ENCODE results near the gene ZNF527.
"Not testable (repeated sequence)": the region's sequence is repeated elsewhere in the genome, so short reads cannot be mapped to it uniquely, and the experiment has no call there.

Gene ZNF527

DNA sequence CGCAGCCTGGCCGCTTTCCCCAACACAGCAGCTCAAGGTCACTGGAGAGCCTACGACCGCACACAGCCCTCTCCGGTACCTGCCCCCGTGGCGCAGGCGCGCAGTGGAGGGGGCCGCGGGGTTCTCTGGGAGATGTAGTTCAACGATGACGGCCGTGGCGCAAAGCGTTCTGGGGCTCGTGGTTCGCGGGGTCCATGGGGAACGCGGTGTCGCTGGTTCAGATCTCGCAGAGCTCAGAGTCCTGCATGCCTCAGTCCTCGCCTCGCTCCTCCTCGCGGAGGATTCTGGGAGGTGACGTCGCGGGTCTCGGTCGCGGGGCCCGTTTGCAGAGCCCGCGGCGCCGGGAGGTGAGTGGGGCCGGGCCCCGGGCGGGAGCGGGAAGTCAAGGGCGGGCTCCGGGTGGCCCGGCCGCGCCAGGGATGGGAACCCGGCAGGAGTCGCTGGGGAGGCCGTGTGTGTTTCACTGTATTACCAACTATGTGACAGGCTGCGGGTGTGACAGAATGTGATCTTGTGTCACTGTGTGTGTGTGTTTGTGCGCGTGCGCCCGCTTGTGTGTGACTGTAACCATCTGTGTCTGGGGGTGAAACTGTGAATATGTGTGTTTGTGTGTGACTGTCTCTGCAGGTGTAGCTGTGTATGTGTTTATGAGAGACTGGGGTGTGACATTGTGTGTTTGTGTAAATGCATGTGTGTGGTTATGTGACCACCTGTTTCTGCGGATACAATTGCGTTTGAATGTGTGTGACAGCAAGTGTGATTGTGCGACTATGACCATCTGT is at the start of gene ZNF527:
Gene ZNF527, plus strand, starts transcription at position 220 of the 782 bp plus-strand sequence. CDS start 3,100 bp downstream, outside the sequence.
- DNase-seq = peak; percentile 96

DNA sequence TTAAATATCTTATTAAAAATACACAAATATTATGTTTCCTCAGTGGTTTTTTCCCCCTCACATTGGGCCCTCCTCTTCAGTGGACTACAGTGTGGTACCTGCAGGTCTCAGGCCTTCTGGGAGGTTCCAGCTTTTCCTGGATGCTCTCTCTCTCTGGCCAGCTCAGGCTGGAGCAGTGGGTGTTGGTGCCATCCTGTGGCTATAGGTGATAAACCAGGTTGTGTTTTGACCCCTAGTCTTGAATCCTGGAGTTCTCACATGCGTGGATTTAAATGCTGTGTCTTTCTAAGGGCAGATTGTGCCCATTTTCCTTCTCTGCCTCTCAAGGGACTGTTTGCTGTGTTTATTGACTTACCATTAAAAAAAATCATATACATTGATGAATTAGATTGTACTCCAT is 41.2 kb upstream of the ZNF527 start:
- DNase-seq = no peak

DNA sequence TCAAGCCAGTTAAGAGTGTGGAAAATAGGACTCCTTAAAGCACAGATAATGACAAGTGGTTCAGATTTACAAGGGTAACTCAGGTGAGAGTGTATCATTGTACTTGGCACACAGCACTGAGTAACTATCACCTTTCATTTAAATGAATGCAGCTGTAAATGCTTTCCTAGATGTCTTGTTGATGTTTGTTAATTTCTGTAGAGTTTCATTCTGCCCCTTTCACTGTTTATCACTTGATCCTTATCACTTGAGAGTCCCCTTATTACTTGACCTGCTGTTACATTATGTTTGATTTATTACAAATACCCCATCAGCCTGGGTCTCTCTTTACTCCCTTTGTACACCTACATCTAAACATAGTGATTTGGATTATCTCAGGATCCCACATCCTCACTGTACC is 38.1 kb upstream of the ZNF527 start:
- no peak for DNase-seq

DNA sequence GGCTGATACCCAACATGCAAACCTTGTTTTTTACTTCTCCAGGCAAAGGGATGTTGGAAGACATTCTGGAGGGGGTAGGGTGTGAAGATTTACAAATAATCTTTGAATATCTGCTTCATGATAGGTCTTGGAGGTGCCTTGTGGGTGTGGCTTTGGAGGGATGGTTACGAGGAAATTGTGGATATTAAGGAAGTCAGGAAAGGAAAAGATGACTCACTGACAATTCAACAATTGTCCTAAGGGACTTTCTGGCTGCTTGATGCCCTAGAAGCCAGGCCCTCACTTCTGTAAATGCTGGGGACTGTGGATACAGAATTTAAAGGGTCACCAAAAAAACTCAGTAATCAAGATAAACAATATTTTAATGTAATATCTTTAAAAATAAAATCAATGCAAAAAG is 37.4 kb upstream of the ZNF527 start:
- DNase-seq = no peak

DNA sequence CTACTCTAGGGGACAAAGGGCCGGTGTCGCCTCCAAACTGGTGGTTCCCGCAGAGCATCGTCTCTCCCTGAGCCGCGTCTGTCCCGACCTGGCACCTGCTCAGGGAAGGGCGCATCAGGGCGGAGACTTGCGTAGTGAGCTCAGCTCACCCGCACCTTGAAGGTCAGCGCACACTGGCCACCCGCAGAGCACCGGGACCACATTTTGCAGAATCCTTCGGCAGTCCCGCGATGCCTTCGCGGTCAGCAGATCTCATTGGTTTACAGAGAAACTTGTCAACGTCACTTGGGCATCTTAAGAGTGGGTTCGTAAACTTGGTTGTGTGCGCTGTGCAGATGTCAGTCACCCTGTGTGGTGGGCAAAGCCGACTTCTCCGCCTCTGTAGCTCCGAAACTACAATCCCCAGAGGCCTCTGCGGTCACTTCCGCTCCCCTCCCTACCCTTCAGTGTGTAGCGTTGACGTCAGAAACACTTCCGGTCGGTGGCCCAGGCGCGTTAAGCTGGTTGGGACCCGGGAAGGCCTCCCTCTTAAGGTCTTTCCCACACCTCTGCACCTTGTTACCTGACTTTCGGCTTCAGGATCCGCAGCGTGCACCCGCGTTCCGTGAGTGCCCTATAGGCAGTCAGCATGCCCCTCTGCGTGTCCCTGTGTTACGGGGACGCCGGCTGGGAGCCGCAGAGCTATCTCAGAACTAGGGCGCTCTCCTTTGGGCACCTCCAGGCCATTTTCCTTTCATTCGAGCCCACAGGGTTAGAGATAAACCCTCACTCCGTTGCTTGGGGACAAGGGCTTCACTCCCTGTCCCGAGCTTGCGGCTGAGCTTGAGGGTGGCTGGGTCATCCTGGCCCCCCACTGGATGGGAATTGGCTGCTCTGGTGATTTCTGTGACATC is 36.5 kb upstream of the ZNF527 start:
- peak; percentile 82 to 85 for DNase-seq

DNA sequence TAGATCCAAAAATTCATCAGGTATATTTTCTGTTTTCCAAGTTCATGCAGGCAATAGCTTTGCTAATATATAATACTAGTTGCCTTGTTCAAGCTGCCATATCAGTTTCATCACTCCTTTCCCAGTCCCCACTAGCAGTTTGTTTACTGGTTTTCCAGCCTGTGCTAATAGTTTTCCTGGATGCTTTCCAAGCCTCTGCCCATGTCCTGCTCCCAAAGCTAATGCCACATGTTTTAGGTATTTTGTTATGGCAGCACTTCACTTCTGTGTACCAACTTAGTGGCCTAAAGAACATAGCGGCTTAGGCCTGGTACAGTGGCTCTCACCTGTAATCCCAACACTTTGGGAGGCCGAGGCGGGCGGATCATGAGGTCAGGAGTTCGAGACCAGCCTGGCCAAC is 28.1 kb upstream of the ZNF527 start:
- DNase-seq = no peak

DNA sequence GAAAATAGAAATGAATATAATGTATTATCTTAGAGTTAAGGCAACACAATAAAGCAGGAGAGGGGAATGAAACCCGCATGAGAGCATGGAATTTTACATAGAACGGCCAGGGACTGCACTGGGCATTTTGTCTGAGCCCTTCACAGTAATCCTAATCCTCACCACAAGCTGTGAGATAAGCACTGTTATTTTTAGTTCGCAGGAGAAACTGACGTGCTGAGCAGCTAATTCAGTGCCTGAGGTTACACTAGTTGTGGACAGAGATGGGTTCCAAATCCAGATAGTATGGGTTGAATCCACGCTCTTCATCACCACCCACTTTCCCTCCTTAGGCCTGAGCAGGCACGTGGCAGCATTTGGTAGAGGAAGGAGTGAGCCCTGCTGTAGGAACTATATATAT is 24.8 kb upstream of the ZNF527 start:
- no peak for DNase-seq

DNA sequence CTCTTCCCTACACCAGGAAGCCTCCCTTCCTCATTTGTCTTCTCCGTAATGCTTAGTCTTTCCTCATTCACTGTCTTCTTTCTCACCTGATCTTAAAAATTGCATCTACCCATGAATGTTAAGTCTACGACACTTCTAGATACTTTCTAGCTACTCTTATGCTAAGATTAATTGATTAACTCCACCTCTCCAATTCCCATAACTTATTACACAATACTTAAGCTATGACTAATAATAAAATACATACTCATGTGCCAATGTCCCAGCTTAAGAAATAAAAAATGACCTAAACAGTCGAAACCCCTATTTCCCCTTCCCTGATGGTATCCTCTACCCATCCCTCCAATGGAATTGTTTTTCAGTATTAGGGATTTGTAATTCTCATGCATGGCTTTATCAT is 22.8 kb upstream of the ZNF527 start:
- DNase-seq = no peak

DNA sequence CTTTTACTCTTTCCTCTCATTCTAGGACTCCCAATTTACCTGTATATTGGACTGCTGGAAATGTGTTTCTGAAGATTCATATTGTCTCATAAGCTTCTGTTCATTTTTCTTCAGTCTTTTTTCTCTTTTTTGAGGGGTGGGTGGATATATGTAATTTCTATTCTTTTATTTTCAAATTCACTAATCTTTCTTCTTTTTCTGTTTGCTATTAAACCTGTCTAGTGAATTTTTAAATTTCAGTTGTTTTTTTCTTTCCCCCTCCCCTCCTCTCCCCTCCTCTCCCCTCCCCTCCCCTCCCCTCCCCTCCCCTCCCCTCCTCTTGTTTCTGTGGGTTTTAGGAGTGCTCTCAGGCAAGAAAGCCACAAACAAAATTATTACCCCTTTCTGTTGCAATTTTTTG is 16.9 kb upstream of the ZNF527 start:
- DNase-seq = no peak

DNA sequence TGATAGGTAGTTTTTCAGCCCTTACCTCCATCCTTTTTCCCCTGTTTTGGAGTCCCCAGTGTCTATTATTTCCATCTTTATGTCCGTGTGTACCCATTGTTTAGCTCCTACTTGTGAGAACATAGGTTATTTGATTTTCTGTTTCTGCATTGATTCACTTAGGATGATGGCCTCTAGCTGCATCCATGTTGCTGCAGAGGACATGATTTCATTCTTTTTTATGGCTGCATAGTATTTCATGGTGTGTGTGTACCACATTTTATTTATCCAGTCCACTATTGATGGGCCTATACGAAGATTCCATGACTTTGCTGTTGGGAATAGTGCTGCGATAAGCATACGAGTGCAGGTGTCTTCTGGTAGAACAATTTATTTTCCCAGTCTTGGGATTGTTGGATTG is 15.0 kb upstream of the ZNF527 start:
- DNase-seq = no peak

DNA sequence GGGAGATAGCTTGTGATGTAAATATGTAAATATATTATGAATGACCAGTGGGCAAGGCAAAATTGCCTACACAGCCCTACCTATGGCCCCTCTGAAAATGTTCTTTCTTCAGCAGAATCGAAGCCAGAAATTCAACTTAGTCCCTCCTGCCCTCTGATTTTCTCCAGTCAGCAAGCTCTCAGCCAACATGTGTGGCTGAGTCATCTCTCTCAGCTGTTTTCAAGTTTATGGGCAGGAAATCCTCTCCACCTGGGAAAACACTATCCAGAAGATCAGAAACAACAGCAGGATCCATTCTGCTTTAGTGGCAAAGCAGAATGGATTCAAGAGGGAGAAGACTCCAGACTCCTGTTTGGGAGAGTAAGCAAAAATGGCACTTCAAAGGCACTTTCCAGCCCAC is 8.9 kb upstream of the ZNF527 start:
- no peak for DNase-seq

DNA sequence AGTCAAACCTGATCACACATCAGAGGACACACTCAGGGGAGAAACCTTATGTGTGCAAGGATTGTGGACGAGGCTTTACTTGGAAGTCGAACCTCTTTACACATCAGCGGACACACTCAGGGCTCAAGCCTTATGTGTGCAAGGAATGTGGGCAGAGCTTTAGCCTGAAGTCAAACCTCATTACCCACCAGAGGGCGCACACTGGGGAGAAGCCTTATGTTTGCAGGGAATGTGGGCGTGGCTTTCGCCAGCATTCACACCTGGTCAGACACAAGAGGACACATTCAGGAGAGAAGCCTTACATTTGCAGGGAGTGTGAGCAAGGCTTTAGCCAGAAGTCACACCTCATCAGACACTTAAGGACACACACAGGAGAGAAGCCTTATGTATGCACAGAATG is 8.2 kb upstream of the ZNF527 start:
- DNase-seq = peak in 1 of 2 experiments; percentile 24

DNA sequence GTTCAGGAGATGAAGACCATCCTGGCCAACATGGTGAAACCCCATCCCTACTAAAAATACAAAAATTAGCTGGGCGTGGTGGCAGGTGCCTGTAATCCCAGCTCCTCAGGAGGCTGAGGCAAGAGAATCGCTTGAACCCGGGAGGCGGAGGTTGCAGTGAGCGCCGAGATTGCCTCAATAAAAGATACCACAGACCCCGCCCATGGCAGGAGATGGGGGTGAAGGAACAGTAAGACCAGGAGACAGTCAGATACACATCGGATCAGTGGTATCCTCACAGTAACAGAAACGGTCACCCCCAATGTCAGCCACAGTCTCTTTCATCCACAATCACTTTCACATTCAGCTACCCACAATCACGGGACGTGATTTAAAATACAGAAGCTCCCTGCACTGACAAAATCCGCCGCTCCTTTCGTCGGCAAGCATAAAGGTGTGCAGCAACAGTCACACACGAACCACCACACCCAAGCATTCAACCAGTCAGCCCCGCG is 466 bp upstream of the ZNF527 start:
- not testable (repeated sequence) for DNase-seq

DNA sequence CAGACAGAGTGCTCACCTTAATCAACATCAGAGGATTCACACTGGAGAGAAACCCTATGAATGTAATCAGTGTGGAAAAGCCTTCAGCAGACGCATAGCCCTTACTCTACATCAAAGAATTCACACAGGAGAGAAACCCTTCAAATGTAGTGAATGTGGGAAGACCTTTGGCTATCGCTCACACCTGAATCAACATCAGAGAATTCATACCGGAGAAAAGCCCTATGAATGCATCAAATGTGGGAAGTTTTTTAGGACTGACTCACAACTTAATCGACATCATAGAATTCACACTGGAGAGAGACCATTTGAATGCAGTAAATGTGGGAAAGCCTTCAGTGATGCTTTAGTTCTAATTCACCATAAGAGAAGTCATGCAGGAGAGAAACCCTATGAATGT is 18.3 kb downstream of the ZNF527 start:
- no peak for DNase-seq

DNA sequence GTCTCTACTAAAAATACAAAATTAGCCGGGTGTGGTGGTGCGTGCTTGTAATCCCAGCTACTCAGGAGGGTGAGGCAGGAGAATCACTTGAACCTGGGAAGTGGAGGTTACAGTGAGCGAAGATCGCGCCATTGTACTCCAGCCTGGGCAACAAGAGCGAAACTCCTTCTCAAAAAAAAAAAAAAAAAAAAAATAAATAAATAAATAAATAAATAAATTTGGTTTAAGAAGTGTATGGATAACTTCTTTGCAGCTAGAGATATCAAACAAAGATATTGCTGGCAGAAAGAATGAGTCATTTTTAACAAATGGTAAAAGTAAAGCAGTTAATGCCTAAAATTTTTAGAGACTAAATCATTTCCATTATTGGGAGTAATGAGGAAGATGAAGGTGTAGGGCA is 20.5 kb downstream of the ZNF527 start:
- not testable (repeated sequence) for DNase-seq

DNA sequence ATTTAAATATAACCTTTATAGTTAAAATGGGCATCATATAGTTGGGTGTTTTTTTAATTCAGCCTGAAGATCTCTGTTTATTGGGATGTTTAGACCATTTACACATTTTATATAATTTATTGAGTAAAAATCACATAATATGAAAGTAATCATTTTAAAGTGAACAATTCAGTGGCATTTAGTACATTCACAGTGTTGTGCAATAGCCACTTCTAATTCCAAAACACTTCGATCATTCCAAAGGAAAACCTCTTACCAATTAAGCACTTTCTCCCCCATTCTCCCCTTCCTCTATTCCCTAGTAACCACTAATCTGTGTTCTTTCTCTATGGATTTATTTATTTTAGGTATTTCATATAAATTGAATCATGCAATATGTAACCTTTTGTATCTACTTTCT is 30.2 kb downstream of the ZNF527 start:
- DNase-seq = no peak

DNA sequence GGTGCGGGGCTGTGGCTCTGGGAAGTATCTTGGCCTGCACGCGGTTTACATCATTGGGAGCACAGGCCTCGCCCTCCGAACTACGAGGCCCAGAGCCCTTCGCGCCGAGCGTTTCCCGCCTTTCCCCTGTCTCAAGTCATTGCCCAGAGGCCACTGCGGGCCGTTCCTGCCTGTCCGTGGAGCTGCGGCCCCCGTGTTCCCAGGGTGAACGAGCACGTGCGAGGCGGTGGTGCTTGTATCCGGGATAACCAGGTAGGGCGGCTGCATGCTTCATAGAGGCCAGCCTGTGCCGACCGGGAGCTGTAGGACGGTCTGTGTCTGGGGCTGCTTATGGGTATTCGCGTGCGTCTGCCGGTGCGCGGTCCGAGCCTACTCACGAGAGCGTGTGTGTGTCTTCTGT is 32.5 kb downstream of the ZNF527 start:
- no peak for DNase-seq

DNA sequence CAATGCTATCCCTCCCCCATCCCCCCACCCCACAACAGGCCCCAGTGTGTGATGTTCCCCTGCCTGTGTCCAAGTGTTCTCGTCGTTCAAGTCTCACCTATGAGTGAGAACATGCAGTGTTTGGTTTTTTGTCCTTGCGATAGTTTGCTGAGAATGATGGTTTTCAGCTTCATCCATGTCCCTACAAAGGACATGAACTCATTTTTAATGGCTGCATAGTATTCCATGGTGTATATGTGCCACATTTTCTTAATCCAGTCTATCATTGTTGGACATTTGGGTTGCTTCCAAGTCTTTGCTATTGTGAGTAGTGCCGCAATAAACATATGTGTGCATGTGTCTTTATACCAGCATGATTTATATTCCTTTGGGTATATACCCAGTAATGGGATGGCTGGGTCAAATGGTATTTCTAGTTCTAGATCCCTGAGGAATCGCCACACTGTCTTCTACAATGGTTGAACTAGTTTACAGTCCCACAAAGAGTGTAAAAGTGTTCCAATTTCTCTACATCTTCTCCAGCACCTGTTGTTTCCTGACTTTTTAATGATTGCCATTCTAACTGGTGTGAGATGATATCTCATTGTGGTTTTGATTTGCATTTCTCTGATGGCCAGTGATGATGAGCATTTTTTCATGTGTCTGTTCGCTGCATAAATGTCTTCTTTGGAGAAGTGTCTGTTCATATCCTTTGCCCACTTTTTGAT is 35.4 kb downstream of the ZNF527 start:
- not testable (repeated sequence) for DNase-seq

DNA sequence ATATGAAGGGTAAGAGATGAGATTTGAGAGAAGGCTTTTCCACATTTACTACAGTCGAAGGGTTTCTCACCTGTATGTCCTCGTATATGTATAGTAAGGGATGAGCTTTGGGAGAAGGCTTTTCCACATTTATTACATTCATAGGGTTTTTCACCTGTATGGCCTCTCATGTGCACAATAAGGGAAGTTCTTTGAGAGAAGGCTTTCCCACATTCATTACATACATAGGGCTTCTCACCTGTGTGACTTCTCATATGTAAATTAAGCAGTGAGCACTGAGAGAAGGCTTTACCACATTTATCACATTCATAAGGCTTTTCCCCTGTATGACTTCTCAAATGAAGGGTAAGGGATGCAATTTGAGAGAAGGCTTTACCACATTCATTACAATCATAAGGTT is 41.8 kb downstream of the ZNF527 start:
- no peak for DNase-seq

DNA sequence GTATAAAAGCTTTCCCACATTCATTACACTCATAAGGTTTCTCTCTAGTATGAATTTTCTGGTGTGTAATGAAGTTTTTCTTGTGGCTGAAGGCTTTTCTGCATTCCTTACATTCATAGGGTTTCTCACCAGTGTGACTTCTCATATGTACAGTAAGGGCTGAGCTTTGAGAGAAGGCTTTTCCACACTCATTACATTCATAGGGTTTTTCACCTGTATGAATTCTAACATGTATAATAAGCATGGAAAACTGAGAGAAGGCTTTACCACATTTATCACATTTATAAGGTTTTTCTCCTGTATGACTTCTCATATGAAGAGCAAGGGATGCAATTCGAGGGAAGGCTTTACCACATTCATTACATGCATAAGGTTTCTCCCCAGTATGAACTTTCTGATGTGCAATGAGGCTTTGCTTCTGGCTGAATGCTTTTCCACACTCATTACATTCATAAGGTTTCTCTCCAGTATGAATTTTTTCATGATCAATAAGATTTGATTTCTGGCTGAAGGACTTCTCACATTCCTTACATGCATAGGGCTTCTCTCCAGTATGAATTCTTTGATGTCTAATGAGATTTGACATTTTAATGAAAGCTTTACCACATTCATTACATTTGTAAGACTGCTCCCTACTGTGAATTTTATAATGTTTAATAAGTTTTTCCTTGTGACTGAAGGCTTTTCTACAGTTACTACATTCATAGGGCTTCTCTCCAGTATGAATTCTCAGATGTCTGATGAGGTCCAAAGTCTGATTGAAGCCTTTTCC is 42.6 kb downstream of the ZNF527 start:
- DNase-seq = no peak

Data from activated T-cell treated with anti-CD3 and anti-CD28 coated beads, Interleukin-2, amount 50 U/mL, for 48 hours (primary cell).